Thyroid gland (tissue), 4 donors: Measurements from ENCODE around the gene CTIF. TPM values are rescaled to one million over a fixed set of nuclear protein-coding genes. Genes with fewer than 3 reads are reported as not detected.
A peak's percentile ranks its signal among the peaks of the same experiment; 100 is the strongest.

Experiments
- DNase-seq, 2 donors: peaks; one replicate each; pipeline ENCODE4 v3.0.0-alpha.2; 2019
- H3K27ac ChIP-seq, 3 donors: fragments of 200-600 bp; sonication (generic); 1 replicate in 2 of 3; 2 replicates in 1 of 3; pipeline ENCODE4 v1.5.1; 2016 to 2019; ENCODE audit warnings: mild to moderate bottlenecking in 1 of 3, moderate library complexity in 1 of 3
- H3K27me3 ChIP-seq: fragments of 200-600 bp; sonication (generic); one replicate; pipeline ENCODE4 v1.5.1; 2019
- H3K36me3 ChIP-seq, 2 donors: fragments of 200-600 bp; sonication (generic); one replicate each; pipeline ENCODE4 v1.5.1; 2016 to 2019
- H3K4me1 ChIP-seq, 2 donors: fragments of 200-600 bp; sonication (generic); one replicate each; pipeline ENCODE4 v1.5.1; 2017 to 2019
- H3K4me3 ChIP-seq, 3 donors: fragments of 200-600 bp; sonication (generic); replicated peaks in 1 of 3; 1 replicate in 2 of 3; 2 replicates in 1 of 3; pipeline ENCODE4 v1.5.1; 2016; ENCODE audit warnings: mild to moderate bottlenecking in 1 of 3
- H3K9me3 ChIP-seq: fragments of 200-600 bp; sonication (generic); one replicate; pipeline ENCODE4 v1.5.1; 2017
- POLR2A ChIP-seq, 2 donors: fragments of 450-650 bp; IDR thresholded peaks; one replicate each; pipeline ENCODE4 v1.6.1; 2017; ENCODE audit warnings: antibody characterized with exemption in 2 of 2, mild to moderate bottlenecking in 2 of 2, moderate library complexity in 1 of 2
- WGBS, 2 donors: methylation state at CpG; one replicate each; pipeline ENCODE4 v1.1.5; 2017; 5-methylcytosine and 5-hydroxymethylcytosine counted together
- intact Hi-C: fragments of 100-400 bp; cut with DNase I; formaldehyde crosslinking; loops from one replicate; pipeline ENCODE4 v1.15.1; 2023
- total RNA-seq, 4 donors: library from RNA; depleted of rRNA; stranded (reverse); fragments of >200 nt; gene quantifications; one replicate each; pipeline ENCODE4 v1.2.3, GENCODE V29; 2016
- TF ChIP-seq, protein P1 (sequence below), 6 experiments: fragments of 200-600 bp in 3 of 6; fragments of 450-650 bp in 3 of 6; sonication (generic) in 3 of 6; IDR thresholded peaks; one replicate each; pipeline ENCODE4 v1.5.1; 2016 to 2019; ENCODE audit warnings: antibody characterized with exemption in 6 of 6, mild to moderate bottlenecking in 2 of 6, inconsistent platforms in 1 of 6, moderate library complexity in 1 of 6

The CTIF gene
- total RNA-seq, 4 donors from 2014 or later, result 18.7 to 29.8 (median 23.6) TPM

DNA sequence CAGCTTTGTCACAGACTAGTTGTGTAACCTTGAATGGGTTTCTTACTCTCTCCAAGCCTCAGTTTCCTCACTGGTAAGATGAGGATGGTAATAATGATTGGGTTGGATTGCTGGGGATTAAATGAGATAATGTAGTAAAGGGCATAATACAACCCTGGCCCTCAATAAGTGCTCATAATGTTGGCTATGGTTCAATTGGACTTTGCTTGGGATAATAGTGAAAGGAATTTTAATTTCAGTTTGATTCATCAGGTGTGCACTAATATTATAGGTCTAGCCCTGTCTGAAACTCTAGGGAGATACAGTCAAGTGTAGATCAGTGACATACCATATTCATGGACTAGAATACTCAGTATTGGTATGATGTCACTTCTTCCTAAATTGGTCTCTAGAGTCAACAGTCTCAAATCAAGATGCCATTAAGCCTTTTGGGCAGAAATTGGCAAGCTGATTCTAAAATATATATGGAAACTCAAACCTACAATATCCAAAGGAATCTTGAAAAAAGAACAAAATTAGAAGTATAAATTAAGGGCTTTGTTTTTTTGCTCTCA is 250.5 kb downstream of the CTIF start:
- DNase-seq, result no peak
- H3K27ac ChIP-seq, result peak overlapping the region; percentile 91 to 92 (median 92)
- intact Hi-C loops, result no loop called here
- no peaks in the 10 kb centered on the region for H3K36me3 ChIP-seq
- H3K4me3 ChIP-seq, result no peak overlapping the region
- H3K4me1 ChIP-seq, result peaks cover 25 to 48% of the 10 kb centered on the region in 2 donors
- H3K27me3 ChIP-seq, result no peaks in the 10 kb centered on the region
- no peak for TF ChIP-seq POLR2A (IDR thresholded peaks at IDR 0.05)
- TF ChIP-seq, protein P1, sequence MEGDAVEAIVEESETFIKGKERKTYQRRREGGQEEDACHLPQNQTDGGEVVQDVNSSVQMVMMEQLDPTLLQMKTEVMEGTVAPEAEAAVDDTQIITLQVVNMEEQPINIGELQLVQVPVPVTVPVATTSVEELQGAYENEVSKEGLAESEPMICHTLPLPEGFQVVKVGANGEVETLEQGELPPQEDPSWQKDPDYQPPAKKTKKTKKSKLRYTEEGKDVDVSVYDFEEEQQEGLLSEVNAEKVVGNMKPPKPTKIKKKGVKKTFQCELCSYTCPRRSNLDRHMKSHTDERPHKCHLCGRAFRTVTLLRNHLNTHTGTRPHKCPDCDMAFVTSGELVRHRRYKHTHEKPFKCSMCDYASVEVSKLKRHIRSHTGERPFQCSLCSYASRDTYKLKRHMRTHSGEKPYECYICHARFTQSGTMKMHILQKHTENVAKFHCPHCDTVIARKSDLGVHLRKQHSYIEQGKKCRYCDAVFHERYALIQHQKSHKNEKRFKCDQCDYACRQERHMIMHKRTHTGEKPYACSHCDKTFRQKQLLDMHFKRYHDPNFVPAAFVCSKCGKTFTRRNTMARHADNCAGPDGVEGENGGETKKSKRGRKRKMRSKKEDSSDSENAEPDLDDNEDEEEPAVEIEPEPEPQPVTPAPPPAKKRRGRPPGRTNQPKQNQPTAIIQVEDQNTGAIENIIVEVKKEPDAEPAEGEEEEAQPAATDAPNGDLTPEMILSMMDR (IDR thresholded peaks at IDR 0.05), result no peak
- H3K9me3 ChIP-seq, result no peaks in the 10 kb centered on the region

DNA sequence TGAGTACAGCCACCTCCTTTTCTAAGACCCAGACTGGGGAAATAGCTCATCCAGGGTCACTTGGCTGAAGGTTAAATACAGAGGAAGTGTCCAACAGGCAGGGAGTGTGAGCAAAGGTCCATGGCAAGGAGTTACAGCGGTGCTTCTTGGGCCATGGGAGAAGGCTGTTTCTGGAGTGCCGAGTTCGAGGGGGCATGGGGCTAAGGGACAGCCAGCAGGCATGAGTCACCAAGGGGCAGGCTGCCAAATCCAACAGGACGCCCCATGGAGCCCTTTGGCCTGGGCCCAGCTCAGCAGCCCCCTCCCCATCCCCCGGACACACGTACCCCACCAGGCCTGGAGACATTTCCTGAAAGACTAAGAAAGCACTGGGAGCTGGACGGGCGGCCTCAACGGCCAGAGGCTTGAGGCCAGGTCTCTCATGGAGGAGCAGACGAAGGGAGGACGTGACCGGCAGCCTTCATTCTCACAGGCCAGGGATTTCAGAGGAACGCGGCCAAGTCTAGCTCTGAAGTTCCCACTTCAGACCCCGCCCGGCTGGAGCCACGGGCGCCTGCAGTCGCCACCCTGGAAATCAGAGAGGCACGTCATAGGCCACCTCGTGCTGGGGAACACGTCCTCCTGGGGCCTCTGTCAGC is 251.5 kb downstream of the CTIF start:
- Histone ChIP-seq H3K4me1 (peaks cover 25 to 48% of the 10 kb centered on the region in 2 donors), H3K9me3 (no peaks in the 10 kb centered on the region)
- intact Hi-C loops, result no loop called here

DNA sequence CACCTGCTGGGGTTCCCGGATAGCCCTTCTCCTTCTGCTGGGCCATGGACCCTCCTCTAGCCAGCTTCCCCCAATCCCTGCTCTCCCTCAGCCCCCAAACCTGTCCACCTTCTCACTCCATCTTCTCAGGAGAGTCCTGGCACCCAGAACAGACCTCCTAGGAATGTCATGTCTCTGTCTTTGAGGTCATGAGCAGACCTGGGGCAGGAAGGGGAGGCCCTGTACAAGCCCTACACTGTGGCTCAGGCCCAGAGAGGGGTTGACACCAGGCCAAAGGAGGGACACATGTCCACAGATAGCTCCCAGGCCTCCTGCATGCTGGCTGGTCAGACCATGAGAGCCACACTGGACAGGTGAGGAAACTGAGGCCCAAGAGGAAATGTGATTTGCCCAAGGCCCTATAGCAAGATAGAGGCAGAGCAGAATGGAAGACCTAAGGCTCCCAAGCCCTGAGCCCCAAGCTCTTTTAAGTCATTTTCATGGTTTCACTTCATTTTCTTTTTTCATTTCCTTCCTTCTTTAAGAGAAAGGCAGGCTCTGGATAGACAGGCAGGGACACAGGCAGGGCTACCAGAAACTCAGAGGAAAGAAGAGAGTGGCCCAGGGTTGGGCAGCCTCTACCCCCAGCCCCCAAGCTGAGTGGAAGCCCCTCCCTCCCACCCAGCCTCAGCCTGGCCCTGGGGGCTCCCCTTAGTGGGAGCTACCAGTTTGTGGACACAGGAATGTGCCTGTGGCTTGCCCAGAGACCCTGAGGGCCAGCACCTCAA is 252.2 kb downstream of the CTIF start:
- intact Hi-C loops, result no loop called here
- peak in 1 of 2 donors; percentile 42 for DNase-seq
- H3K4me3 ChIP-seq, result no peak overlapping the region
- H3K27me3 ChIP-seq, result no peaks in the 10 kb centered on the region
- H3K4me1 ChIP-seq, result peaks cover 25 to 48% of the 10 kb centered on the region in 2 donors
- TF ChIP-seq, protein P1 (IDR thresholded peaks at IDR 0.05), result no peak
- no peak for TF ChIP-seq POLR2A (IDR thresholded peaks at IDR 0.05)
- no peaks in the 10 kb centered on the region for H3K36me3 ChIP-seq
- 13 to 45% methylated on average over 1 of the region's 1 CpG for WGBS, 2 donors
- H3K27ac ChIP-seq, result peak overlapping the region; percentile 91 to 92 (median 92)
- H3K9me3 ChIP-seq, result no peaks in the 10 kb centered on the region

More for the DNA sequence above, 251.5 kb downstream of the CTIF start:
- no peak overlapping the region for H3K4me3 ChIP-seq
- TF ChIP-seq, protein P1 (IDR thresholded peaks at IDR 0.05), result no peak
- peak in 1 of 2 donors; percentile 39 for TF ChIP-seq POLR2A (IDR thresholded peaks at IDR 0.05)
- no peaks in the 10 kb centered on the region for H3K27me3 ChIP-seq
- 10 to 24% methylated on average over 16 to 22 of the region's 22 CpGs for WGBS, 2 donors
- no peaks in the 10 kb centered on the region for H3K36me3 ChIP-seq
- peak; percentile 95 to 97 for DNase-seq
- H3K27ac ChIP-seq, result peak overlapping the region; percentile 91 to 92 (median 92)

DNA sequence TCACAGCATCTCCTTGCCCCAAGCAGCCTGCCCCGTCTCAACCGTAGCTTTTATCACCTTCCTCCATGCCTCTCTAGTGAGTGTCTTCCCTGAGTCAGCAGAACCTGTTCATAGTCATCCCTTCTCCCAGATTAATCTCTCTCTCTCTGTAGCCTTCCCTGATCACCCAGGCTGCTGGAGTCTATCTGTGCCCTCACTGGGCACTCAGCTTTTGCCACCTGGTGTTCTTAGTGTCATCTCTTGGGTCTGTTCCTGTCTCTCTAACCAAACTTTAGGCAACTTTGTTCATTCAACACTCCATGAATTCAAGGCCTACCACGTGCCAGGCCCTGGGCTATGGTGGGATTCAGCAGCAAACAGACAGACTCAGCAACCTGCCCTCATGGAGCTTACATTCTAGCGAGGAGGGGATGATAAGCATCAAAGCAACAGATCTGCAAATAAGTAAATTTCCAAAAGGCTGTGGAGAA is 252.8 kb downstream of the CTIF start:
- no peaks in the 10 kb centered on the region for H3K9me3 ChIP-seq
- WGBS, 2 donors, result 95 to 96% methylated on average over 4 of the region's 4 CpGs
- intact Hi-C loops, result no loop called here

More for the DNA sequence above, 252.8 kb downstream of the CTIF start:
- TF ChIP-seq, protein P1 (IDR thresholded peaks at IDR 0.05), result no peak
- TF ChIP-seq POLR2A (IDR thresholded peaks at IDR 0.05), result no peak
- Histone ChIP-seq H3K27ac (peak overlapping the region in 2 of 3 donors; percentile 91 to 92), H3K27me3 (no peaks in the 10 kb centered on the region), H3K4me1 (peaks cover 25 to 52% of the 10 kb centered on the region in 2 donors), H3K36me3 (no peaks in the 10 kb centered on the region), H3K4me3 (no peak overlapping the region)
- peak in 1 of 2 donors; percentile 1 for DNase-seq
